ENCODE data around the gene TEAD3.
"Not testable (repeated sequence)": the region's sequence is repeated elsewhere in the genome, so short reads cannot be mapped to it uniquely, and the experiment has no call there.

TEAD3 gene

DNA sequence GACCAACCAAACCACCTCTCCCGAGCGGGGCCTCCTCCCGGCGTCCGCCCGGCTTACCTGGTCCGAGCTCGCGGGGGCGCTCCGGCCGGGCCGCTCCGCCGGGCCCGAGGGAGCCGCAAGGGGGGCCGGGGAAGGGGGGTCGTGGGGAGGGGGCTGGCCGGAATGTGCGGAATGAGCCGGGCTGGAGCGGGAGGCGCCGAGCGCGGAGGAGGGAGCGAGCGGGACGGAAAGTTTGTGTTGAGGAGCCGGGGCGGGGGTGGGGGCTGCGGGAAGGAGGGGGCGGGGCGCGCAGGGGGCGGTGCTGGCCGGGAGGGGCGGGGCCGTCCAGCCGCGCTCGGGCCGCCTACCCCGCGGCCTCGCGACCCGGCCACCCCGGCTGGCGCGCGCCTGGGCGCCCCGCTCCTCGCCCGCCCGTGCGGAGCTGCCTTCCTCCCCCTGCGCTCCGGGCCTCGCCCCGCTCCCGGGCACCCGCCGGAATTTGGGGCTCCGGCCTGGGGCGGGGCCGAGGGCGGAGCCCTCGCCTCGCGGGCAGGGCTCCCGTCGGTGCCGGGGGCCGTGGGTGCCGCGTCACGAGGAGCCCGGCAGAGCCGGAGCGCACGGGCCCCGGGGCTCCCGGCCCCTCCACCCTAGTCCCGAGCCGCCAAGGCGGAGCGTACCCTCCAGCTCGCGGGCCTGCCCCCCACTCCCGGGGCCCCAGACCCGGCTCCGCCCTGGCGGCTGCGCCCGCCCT is at the start of gene TEAD3:
Gene TEAD3, minus strand, starts transcription at position 239 of the 730 bp plus-strand sequence.
- peak; percentile 66 for DNase-seq

DNA sequence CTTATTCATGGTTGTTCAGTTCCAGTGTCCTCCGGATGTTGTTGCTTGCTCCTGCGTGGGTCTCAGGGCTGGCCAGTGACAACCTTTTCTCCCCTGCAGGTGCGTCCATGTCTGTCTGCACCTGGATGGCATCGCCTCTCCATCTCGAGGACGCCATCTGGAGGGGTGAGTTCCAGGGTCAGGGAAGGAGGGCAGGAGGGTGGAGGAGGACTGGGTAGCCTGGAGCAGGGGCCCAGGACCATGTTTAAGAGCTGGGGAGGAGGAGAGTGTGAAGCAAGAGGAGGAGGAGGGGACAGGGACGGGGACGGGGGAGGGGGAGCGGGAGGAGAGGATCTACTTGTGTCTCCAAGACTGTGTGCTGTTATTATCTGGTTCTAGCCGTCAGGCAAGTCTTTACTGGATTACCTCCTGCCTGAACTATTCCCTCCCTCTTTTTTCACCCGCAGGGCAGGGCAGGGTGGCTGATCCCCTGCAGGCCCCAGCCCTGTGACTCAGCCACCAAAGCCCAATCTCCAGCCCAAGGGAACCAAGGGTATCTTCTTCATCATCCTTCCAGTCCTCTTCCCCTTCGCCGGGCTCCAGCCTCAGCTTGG is 48.0 kb upstream of the TEAD3 start:
- DNase-seq: no peak

DNA sequence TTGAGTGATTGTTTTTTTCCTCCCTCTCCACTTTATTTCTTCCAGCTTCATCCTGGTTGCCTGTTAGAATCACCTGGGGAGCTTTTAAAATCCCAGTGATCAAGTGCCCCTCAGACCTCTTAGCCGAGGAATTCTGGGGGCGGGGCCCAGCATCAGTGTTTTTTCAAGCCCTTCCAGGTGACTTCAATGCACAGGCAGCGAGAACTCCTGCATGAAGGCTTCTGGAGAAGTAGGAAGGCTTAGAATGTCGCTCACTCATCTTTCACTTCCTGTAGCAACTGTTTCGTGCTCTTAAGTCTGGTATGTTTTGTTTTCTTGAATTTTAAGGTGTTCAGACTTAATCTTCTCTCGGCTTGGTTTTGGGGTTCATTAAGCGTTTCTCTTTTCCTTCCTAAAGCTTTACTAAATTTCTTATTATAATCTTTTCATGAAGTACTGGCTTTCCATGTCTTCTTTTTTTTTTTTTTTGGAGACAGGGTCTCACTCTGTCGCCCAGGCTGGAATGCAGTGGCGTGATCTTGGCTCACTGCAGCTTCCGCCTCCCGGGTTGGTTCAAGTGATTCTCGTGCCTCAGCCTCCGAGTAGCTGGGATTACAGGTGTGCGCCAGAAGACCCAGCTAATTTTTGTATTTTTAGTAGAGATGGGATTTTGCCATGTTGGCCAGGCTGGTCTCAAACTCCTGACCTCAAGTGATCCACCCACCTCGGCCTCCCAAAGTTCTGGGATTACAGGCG is 46.7 kb upstream of the TEAD3 start:
- DNase-seq: no peak

- DNase-seq: no peak
Observed at GRCh38 chr6:35541836-35542235, 45.0 kb upstream of the TEAD3 start.

DNA sequence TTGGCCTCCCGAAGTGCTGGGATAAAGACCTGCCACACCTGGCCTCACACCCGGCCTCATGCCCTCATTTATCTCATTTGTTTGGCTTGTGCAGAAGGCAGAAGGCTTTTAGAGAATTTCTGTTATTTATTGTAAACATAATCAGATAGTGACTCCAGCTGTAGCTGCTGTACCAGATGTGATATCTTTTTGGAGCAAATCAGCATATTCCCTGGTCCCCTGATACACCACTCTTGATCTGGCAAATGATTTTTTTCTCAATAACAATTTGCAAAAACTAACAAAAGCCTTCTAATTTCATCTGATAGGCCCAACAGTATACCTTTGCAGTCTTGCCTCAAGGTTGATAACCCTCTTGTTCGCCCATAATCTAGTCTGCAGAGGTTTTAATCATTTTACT is 42.3 kb upstream of the TEAD3 start:
- no peak for DNase-seq

GRCh38 chr6:35535847-35536246 is 39.0 kb upstream of the TEAD3 start:
- not testable (repeated sequence) for DNase-seq

DNA sequence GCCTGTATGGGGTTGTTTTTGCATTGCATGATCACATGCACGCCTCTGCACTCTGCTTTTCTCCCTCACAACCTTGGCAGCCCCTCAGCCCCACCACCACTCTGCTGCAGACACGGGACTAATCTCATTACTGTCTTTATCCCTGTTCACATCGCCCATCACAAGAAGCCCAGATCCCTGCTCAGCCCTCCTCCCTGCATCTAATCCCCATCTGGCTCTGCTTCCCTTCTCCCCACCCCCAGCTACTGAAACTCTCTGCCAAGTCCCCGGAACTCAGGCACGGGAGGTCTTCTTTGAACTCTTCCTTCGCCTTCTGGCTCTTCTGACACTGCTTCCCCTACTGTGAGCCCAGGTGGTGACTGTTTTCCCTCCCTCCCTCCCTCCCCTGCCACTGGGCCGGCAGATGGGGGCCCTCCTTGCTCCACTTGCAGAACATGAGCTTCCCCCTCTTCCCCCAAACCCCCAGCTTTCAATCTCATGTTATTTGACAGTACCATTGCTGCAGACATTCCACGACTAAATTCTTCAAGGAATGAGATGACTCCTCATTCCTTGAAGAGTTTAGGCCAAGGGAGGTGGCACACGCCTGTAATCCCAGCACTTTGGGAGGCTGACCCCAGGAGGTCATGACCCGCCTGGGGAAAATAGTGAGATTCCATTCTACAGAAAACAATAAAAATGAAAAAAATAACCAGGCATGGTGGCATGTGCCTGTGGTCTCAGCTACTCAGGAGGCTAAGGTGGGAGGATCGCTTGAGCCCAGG is 37.7 kb upstream of the TEAD3 start:
- no peak for DNase-seq

DNA sequence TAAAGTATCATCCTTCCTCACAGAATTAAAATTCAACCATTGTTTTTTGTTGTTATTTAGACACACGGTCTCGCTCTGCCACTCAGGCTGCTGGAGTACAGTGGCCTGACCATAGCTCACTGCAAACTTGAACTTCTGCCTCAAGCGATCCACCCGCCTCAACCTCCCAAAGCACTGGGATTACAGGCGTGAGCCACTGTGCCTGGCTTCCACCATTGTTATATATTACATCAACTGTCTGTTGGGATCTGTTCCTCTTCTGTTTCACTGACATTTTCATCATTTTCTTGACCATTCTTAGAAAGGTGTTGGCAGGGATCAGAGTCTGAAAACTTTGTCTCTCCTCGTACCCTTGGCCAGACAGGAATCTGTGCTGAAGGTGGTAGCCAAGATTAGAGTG is 37.1 kb upstream of the TEAD3 start:
- no peak for DNase-seq

DNA sequence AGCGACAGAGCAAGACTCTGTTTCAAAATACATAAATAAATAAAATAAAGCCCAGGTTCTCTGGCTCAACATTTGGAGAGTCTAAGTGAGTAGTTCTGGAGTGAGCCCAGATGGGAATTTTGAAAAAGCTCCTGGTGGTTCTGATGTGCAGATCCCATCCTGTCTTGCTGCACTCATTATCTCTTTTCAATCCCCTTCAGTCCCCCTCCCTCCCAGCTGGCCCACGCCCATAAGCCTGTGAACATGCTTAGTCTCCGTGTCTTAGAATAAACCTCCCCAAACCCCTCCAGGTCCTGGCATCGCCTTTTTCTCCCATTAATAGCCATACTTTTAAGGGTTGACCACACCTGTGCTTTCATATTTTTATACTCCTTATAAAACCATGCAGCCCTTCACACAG is 35.2 kb upstream of the TEAD3 start:
- DNase-seq: no peak

DNA sequence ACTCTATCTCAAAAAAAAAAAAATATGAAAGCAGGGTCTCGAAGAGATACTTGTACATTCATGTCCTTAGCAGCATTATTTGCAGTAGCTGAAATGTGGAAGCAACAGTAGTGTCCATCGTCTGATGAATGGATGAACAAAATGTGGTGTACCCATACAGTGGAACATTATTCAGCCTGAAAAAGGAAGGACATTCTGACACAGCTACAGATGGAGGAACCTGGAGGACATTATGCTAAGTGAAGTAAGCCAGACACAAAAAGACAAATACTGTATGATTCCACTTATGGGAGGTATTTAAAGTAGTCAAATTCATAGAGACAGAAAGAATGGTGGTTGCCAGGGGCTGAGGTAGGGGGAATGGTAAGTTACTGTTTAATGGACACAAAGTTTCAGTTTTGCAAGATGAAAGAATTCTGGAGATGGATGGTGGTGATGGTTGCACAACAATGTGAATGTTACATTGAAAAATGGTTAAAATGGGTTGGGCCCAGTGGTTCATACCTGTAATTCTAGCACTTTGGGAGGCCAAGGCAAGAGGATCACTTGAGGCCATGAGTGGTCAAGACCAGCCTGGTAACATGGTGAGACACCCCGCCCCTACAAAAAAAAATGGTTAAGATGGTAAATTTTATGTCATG is 27.6 kb upstream of the TEAD3 start:
- DNase-seq: no peak

- peak; percentile 77 for DNase-seq
Observed at GRCh38 chr6:35522660-35523658, 26.1 kb upstream of the TEAD3 start.

DNA sequence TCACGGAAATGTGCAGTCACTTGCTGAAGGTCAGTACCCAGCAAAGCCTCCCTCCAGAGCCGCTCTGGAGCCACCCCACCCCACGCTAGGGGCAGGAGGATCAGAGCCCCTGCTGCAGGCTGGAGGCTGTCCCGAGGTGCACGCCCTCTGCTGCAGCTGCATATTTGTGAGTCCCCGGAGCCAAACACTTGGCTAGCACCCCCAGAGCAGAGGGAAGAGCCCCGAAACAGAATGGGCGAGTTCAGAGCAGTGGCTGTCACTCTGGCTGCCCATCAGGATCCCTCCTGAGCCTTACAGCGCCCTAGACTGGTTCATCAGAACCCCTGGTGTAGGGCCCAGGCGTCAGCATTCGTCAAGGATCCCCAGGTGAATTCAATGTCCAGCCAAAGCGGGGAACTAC is 25.3 kb upstream of the TEAD3 start:
- DNase-seq: no peak

DNA sequence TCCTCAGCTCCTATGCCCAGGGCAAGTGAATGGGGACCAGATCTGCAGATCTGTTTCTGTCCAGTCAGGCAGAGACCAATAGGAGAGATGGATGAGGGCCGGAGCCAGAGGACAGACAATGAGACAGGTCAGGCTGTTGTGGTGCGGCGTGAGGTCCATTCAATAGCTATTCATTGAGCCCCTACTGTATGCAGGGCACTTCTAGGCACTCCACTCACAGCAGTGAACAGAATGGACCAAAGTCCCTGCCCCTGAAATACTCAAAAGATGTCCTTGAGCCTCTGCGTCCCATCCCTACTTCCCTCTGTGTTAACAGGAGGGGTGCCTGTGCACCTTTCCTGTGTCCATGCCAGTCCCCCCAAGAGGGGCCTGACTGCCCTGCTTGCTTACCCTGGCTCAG is 24.4 kb upstream of the TEAD3 start:
- DNase-seq: no peak

GRCh38 chr6:35519313-35520015 is 22.6 kb upstream of the TEAD3 start:
- no peak for DNase-seq

GRCh38 chr6:35518566-35519312 is 21.9 kb upstream of the TEAD3 start:
- no peak for DNase-seq

DNA sequence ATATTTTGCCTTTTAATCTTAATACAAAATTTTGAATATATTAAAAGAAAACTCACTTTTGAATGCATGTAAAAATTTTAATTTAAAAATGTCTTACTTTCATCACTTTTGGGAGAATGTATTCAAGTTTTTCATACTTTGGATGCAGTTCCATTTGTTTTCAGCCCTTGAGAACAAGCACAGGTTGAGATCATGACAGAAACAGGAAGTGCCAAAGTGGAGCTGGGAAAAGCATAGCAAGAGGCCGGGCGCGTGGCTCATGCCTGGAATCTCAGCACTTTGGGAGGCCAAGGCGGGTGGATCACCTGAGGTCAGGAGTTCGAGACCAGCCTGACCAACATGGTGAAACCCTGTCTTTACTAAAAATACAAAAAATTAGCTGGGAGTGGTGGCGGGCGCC is 21.1 kb upstream of the TEAD3 start:
- not testable (repeated sequence) for DNase-seq

GRCh38 chr6:35516712-35517111 is 19.8 kb upstream of the TEAD3 start:
- DNase-seq: no peak

DNA sequence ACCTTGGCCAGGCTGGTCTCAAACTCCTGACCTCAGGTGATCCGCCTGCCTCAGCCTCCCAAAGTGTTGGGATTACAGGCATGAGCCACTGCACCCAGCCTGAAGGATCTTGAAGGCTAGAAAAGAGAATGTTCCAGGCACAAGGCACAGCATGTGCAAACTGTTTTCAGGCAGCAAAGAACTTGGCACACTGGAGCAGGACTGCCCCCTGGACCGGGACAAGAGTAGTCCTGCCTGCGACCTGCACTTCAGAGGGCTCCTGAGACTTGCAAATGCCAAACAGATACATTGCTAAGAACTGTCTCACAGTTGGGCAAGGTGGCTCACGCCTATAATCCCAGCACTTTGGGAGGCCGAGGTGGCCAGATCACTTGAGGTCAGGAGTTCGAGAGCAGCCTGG is 19.1 kb upstream of the TEAD3 start:
- not testable (repeated sequence) for DNase-seq

DNA sequence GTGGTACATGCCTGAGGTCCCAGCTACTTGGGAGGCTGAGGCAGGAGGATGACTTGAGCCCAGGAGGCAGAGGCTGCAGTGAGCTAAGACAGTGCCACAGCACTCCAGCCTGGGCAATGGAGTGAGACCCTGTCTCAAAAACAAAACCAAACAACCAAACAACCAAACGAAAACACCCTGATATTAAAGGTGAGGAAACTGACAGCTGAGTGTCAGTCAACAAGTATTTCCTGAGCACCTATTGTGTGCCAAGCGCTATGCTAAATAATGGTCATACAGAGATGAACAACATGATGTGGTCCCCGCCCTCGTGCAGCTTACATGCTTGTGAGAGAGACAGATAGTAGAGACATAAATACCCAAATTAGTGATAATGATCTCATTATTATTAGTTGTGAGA is 17.7 kb upstream of the TEAD3 start:
- no peak for DNase-seq

- DNase-seq: no peak
Observed at GRCh38 chr6:35512740-35513139, 15.9 kb upstream of the TEAD3 start, which contains the start of gene TULP1. TSS of gene TULP1 (minus strand) at chr6:35512896. CDS start at chr6:35512858, 38 bp downstream.
